ENCODE data around the gene GNG12. TPM values are rescaled to one million over a fixed set of nuclear protein-coding genes. Genes with fewer than 3 reads are reported as not detected.

The GNG12 gene
- total RNA-seq, 2 experiments from 2014 or later, result not detected

- Mint-ChIP-seq H3K36me3 (ENCODE audit: low read depth) (no peaks in the 10 kb centered on the region), H3K9me3 (no peaks in the 10 kb centered on the region), H3K27me3 (peaks cover 44% of the 10 kb centered on the region), H3K27ac (no peak overlapping the region), H3K4me3 (no peak overlapping the region), H3K4me1 (ENCODE audit: low read depth) (no peaks in the 10 kb centered on the region)
- Histone ChIP-seq H3K27ac (ENCODE audit: low read depth in 1 of 2, low read length in 2 of 2) (no peak overlapping the region), H3K4me3 (ENCODE audit: low read length) (no peak overlapping the region), H3K4me1 (ENCODE audit: insufficient read depth, low read length) (no peaks in the 10 kb centered on the region), H3K9me3 (ENCODE audit: control insufficient read depth in 1 of 2, insufficient read depth in 1 of 2, low read length in 2 of 2) (no peaks in the 10 kb centered on the region), H3K27me3 (ENCODE audit: control insufficient read depth in 1 of 2, insufficient read depth in 2 of 2, low read length in 2 of 2) (peaks cover 11% of the 10 kb centered on the region in 2 experiments), H3K36me3 (ENCODE audit: insufficient read depth, low read length) (no peaks in the 10 kb centered on the region)
- ChIA-PET POLR2A (no interaction called here), CTCF (no interaction called here)
- intact Hi-C loops (cut with DNase I, micrococcal nuclease), result no loop called here
- no peak for DNase-seq
- TF ChIP-seq CTCF (IDR thresholded peaks at IDR 0.05), result no peak
- no peak for ATAC-seq (ENCODE audit: poor library complexity)
These were observed 27.5 kb upstream of the GNG12 start for GRCh38 chr1:67860776-67861175.

GRCh38 chr1:67856921-67857320, 23.7 kb upstream of the GNG12 start:
- Mint-ChIP-seq H3K36me3 (ENCODE audit: low read depth) (no peaks in the 10 kb centered on the region), H3K4me1 (ENCODE audit: low read depth) (no peaks in the 10 kb centered on the region), H3K4me3 (no peak overlapping the region), H3K27me3 (peaks cover 35% of the 10 kb centered on the region), H3K9me3 (no peaks in the 10 kb centered on the region), H3K27ac (no peak overlapping the region)
- Histone ChIP-seq H3K4me3 (ENCODE audit: low read length) (no peak overlapping the region), H3K27ac (ENCODE audit: low read depth in 1 of 2, low read length in 2 of 2) (no peak overlapping the region), H3K27me3 (ENCODE audit: control insufficient read depth in 1 of 2, insufficient read depth in 2 of 2, low read length in 2 of 2) (peaks cover 2 to 17% of the 10 kb centered on the region in 2 experiments), H3K9me3 (ENCODE audit: control insufficient read depth in 1 of 2, insufficient read depth in 1 of 2, low read length in 2 of 2) (no peaks in the 10 kb centered on the region), H3K36me3 (ENCODE audit: insufficient read depth, low read length) (no peaks in the 10 kb centered on the region), H3K4me1 (ENCODE audit: insufficient read depth, low read length) (no peaks in the 10 kb centered on the region)
- DNase-seq (no peak), ATAC-seq (ENCODE audit: poor library complexity) (no peak)
- intact Hi-C loops (cut with DNase I, micrococcal nuclease), result no loop called here
- POLR2A ChIA-PET, result no interaction called here
- no peak for TF ChIP-seq CTCF (IDR thresholded peaks at IDR 0.05)
- CTCF ChIA-PET, result no interaction called here

GRCh38 chr1:67855961-67856360, 22.7 kb upstream of the GNG12 start:
- no peaks in the 10 kb centered on the region for H3K4me1 ChIP-seq (ENCODE audit: insufficient read depth, low read length)
- peaks cover 4 to 17% of the 10 kb centered on the region in 2 experiments for H3K27me3 ChIP-seq (ENCODE audit: control insufficient read depth in 1 of 2, insufficient read depth in 2 of 2, low read length in 2 of 2)
- intact Hi-C loops (cut with DNase I, micrococcal nuclease), result no loop called here
- ChIA-PET CTCF (no interaction called here), POLR2A (no interaction called here)
- Mint-ChIP-seq H3K9me3 (no peaks in the 10 kb centered on the region), H3K27me3 (peaks cover 32% of the 10 kb centered on the region), H3K4me1 (ENCODE audit: low read depth) (no peaks in the 10 kb centered on the region), H3K4me3 (no peak overlapping the region), H3K27ac (no peak overlapping the region), H3K36me3 (ENCODE audit: low read depth) (no peaks in the 10 kb centered on the region)
- DNase-seq, result no peak
- H3K27ac ChIP-seq (ENCODE audit: low read depth in 1 of 2, low read length in 2 of 2), result no peak overlapping the region
- H3K4me3 ChIP-seq (ENCODE audit: low read length), result no peak overlapping the region
- no peak for ATAC-seq (ENCODE audit: poor library complexity)
- TF ChIP-seq CTCF (IDR thresholded peaks at IDR 0.05), result no peak
- H3K36me3 ChIP-seq (ENCODE audit: insufficient read depth, low read length), result no peaks in the 10 kb centered on the region
- no peaks in the 10 kb centered on the region for H3K9me3 ChIP-seq (ENCODE audit: control insufficient read depth in 1 of 2, insufficient read depth in 1 of 2, low read length in 2 of 2)

All from CD4-positive, alpha-beta T cell (primary cell).